Measurements from ENCODE around the gene IGSF3.

The IGSF3 gene

GRCh38 chr1:116534014-116534739 lies 133.4 kb downstream of the IGSF3 start:
- H3K4me1 Mint-ChIP-seq = no peaks in the 10 kb centered on the region
- peaks cover 28% of the 10 kb centered on the region for H3K36me3 Mint-ChIP-seq (ENCODE audit: low read depth)
- H3K27ac Mint-ChIP-seq = no peak overlapping the region
- no peaks in the 10 kb centered on the region for H3K27me3 Mint-ChIP-seq (ENCODE audit: low read depth)
- H3K9me3 Mint-ChIP-seq = no peaks in the 10 kb centered on the region
- H3K4me3 Mint-ChIP-seq = no peak overlapping the region
- TF ChIP-seq CTCF (IDR thresholded peaks at IDR 0.05; ENCODE audit: unreplicated experiment in 3 of 3) = no peak

DNA sequence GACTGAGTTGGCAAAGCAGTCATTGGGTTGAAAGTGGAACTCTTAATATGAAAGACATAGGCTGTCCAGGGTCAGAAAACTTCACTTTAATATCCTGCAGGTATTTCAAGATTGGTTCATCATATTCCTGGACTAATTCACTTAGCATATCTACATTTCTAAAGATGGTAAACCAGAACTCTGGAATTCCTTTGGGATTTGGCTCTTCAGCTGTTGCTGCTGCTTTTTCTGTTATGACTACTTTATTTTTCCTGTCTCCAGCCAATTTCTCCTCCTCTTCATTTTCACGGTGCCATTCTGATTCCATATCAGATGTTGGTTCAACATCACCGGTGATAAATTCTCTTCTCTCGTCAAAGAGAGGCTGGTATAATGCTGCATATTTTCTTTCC lies 134.1 kb downstream of the IGSF3 start:
- H3K27me3 Mint-ChIP-seq (ENCODE audit: low read depth) = no peaks in the 10 kb centered on the region
- peaks cover 5% of the 10 kb centered on the region for H3K9me3 Mint-ChIP-seq
- H3K36me3 Mint-ChIP-seq (ENCODE audit: low read depth) = peaks cover 31% of the 10 kb centered on the region
- no peak for TF ChIP-seq CTCF (IDR thresholded peaks at IDR 0.05; ENCODE audit: unreplicated experiment in 3 of 3)
- no peak overlapping the region for H3K4me3 Mint-ChIP-seq
- H3K4me1 Mint-ChIP-seq = no peaks in the 10 kb centered on the region
- no peak overlapping the region for H3K27ac Mint-ChIP-seq

- Mint-ChIP-seq H3K27me3 (ENCODE audit: low read depth) (no peaks in the 10 kb centered on the region), H3K27ac (no peak overlapping the region), H3K36me3 (ENCODE audit: low read depth) (peaks cover 36% of the 10 kb centered on the region), H3K4me3 (no peak overlapping the region), H3K4me1 (no peaks in the 10 kb centered on the region), H3K9me3 (peaks cover 9% of the 10 kb centered on the region)
- no peak for TF ChIP-seq CTCF (IDR thresholded peaks at IDR 0.05; ENCODE audit: unreplicated experiment in 3 of 3)
These were observed 134.7 kb downstream of the IGSF3 start for GRCh38 chr1:116532671-116533428.

- Mint-ChIP-seq H3K36me3 (ENCODE audit: low read depth) (peaks cover 36% of the 10 kb centered on the region), H3K27ac (no peak overlapping the region), H3K27me3 (ENCODE audit: low read depth) (no peaks in the 10 kb centered on the region), H3K9me3 (peaks cover 14% of the 10 kb centered on the region), H3K4me1 (no peaks in the 10 kb centered on the region), H3K4me3 (no peak overlapping the region)
- TF ChIP-seq CTCF (IDR thresholded peaks at IDR 0.05; ENCODE audit: unreplicated experiment in 3 of 3) = no peak
These were observed 135.6 kb downstream of the IGSF3 start for GRCh38 chr1:116531917-116532316.

- no peak overlapping the region for H3K27ac Mint-ChIP-seq
- peaks cover 25% of the 10 kb centered on the region for H3K36me3 Mint-ChIP-seq (ENCODE audit: low read depth)
- H3K4me1 Mint-ChIP-seq = no peaks in the 10 kb centered on the region
- H3K27me3 Mint-ChIP-seq (ENCODE audit: low read depth) = no peaks in the 10 kb centered on the region
- H3K4me3 Mint-ChIP-seq = no peak overlapping the region
- TF ChIP-seq CTCF (IDR thresholded peaks at IDR 0.05; ENCODE audit: unreplicated experiment in 3 of 3) = no peak
- peaks cover 21% of the 10 kb centered on the region for H3K9me3 Mint-ChIP-seq
These were observed 137.9 kb downstream of the IGSF3 start for GRCh38 chr1:116529681-116530080.

Measured in nephron (organoid).